Measurements from ENCODE around the gene PFKFB1. TPM values are rescaled to one million over a fixed set of nuclear protein-coding genes. Genes with fewer than 3 reads are reported as not detected.

Gene PFKFB1
- total RNA-seq, 1 experiment from 2014 or later, result 0.22 TPM

DNA sequence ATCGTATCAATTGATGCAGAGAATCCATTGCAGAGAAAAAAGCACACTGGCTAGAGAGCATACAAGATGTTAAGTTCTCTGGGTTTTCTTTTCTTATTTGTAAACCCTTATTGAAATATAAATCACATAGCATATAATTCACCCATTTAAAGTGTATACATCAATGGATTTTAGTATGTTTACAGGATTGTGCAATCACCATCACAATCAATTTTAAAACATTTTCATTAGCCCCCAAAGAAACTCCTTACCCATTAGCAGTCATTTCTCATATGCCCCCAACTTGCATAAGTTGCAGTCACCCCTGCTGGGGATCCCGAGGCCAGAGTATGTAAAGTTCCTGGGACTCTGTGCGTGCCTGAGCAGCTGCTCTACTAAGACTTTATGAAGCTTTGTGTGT is 108.2 kb downstream of the PFKFB1 start:
- Histone ChIP-seq H3K27ac (ENCODE audit: low read length) (no peak overlapping the region), H2AFZ (ENCODE audit: low read length) (no peak overlapping the region), H3K9me2 (replicated peaks; ENCODE audit: insufficient read depth, low read length) (no peaks in the 10 kb centered on the region), H3K36me3 (ENCODE audit: insufficient read depth, low read length) (no peaks in the 10 kb centered on the region), H3K4me1 (ENCODE audit: low read length) (no peaks in the 10 kb centered on the region), H3K79me2 (ENCODE audit: low read length) (no peaks in the 10 kb centered on the region), H3K4me3 (ENCODE audit: low read length) (no peak overlapping the region), H4K20me1 (ENCODE audit: insufficient read depth, low read depth, low read length) (no peaks in the 10 kb centered on the region), H3K9ac (ENCODE audit: low read length) (no peak overlapping the region), H3K4me2 (ENCODE audit: low read depth, low read length, poor library complexity, severe bottlenecking) (no peak overlapping the region), H3K27me3 (ENCODE audit: low read length) (no peaks in the 10 kb centered on the region), H3K9me3 (ENCODE audit: low read length) (no peaks in the 10 kb centered on the region)
- DNase-seq, result no peak

Small RNA genes lying within 50 kb of the gene (small RNA-seq; reads per million reads assigned to genes)
- not detected for gene RF00614

Other genes with a start within 250 kb of the PFKFB1 start
- not detected in 2 replicates for gene ITIH6, start 195.9 kb downstream of the PFKFB1 start, total RNA-seq (2014; rRNA removed; shearing (Covaris generic); ENCODE audit: low replicate concordance)
- 36.5 and 52.2 TPM in 2 replicates for gene MAGED2, start 186.4 kb downstream of the PFKFB1 start, total RNA-seq (2014; rRNA removed; shearing (Covaris generic); ENCODE audit: low replicate concordance)
- gene TRO, start 73.4 kb downstream of the PFKFB1 start, total RNA-seq (2014; rRNA removed; shearing (Covaris generic); ENCODE audit: low replicate concordance), result not detected in 2 replicates
- 10.8 and 11.8 TPM in 2 replicates for gene APEX2, start 6.2 kb upstream of the PFKFB1 start, total RNA-seq (2014; rRNA removed; shearing (Covaris generic); ENCODE audit: low replicate concordance)
- gene ALAS2, start 36.8 kb upstream of the PFKFB1 start, total RNA-seq (2014; rRNA removed; shearing (Covaris generic); ENCODE audit: low replicate concordance), result not detected in 2 replicates
- not detected in 2 replicates for gene PAGE2B, start 80.8 kb upstream of the PFKFB1 start, total RNA-seq (2014; rRNA removed; shearing (Covaris generic); ENCODE audit: low replicate concordance)
- gene PAGE2, start 94.8 kb upstream of the PFKFB1 start, total RNA-seq (2014; rRNA removed; shearing (Covaris generic); ENCODE audit: low replicate concordance), result not detected in 2 replicates
- gene PAGE5, start 226.2 kb upstream of the PFKFB1 start, total RNA-seq (2014; rRNA removed; shearing (Covaris generic); ENCODE audit: low replicate concordance), result not detected in 2 replicates